ENCODE results near the gene WBP2. TPM values are rescaled to one million over a fixed set of nuclear protein-coding genes. Genes with fewer than 3 reads are reported as not detected.
"Not testable (repeated sequence)": the region's sequence is repeated elsewhere in the genome, so short reads cannot be mapped to it uniquely, and the experiment has no call there.

The WBP2 gene
- total RNA-seq, 4 donors from 2014 or later: 27.7 to 75.1 (median 56.8) TPM

DNA sequence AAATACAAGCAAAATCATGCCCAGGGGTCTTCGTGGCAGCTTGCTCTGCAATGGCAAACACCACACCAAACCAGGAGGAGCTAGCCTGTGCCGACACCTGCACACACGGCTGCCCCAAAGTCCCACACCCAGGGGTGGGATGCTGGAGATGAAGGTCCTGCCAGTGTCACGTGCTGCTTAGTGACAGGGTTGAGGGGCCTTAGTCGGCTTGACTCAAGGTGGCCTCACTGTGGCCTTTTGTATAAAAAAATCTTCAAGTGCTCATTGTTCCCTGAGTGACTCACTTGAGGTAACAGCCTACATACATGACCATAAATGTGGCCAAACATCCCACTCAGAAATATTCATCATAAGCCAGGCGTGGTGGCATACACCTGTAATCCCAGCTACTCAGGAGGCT is 34.3 kb upstream of the WBP2 start:
- Histone ChIP-seq H3K36me3 (no peaks in the 10 kb centered on the region), H3K27ac (no peak overlapping the region), H3K4me1 (peaks cover under 1 to 5% (median 3%) of the 10 kb centered on the region in 4 donors), H3K9me3 (no peaks in the 10 kb centered on the region), H3K27me3 (no peaks in the 10 kb centered on the region), H3K4me3 (no peak overlapping the region)
- intact Hi-C loops (cut with DNase I; ENCODE audit: low total_unique reads): no loop called here
- 74 to 100% methylated on average over 1 to 6 of the region's 6 CpGs for WGBS, 2 donors (ENCODE audit: low coverage in 1 of 2)
- in situ Hi-C loops (cut with MboI; ENCODE audit: low pct_ligation_motif_present in 1 of 4, low pct_unique_long_range_greater_than_20kb in 1 of 4, low sequenced_read_pairs in 3 of 4): loop anchor here in 1 of 4 donors (25.0 kb wide), 1 partner anchor 127 kb away; the partner anchor contains the start of gene GALK1
- DNase-seq: no peak
- TF ChIP-seq POLR2AphosphoS5 (IDR thresholded peaks at IDR 0.05): no peak
- TF ChIP-seq, protein P1, sequence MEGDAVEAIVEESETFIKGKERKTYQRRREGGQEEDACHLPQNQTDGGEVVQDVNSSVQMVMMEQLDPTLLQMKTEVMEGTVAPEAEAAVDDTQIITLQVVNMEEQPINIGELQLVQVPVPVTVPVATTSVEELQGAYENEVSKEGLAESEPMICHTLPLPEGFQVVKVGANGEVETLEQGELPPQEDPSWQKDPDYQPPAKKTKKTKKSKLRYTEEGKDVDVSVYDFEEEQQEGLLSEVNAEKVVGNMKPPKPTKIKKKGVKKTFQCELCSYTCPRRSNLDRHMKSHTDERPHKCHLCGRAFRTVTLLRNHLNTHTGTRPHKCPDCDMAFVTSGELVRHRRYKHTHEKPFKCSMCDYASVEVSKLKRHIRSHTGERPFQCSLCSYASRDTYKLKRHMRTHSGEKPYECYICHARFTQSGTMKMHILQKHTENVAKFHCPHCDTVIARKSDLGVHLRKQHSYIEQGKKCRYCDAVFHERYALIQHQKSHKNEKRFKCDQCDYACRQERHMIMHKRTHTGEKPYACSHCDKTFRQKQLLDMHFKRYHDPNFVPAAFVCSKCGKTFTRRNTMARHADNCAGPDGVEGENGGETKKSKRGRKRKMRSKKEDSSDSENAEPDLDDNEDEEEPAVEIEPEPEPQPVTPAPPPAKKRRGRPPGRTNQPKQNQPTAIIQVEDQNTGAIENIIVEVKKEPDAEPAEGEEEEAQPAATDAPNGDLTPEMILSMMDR (IDR thresholded peaks at IDR 0.05): no peak

- no peak overlapping the region for H3K27ac ChIP-seq
- H3K27me3 ChIP-seq: no peaks in the 10 kb centered on the region
- no peaks in the 10 kb centered on the region for H3K9me3 ChIP-seq
- TF ChIP-seq POLR2AphosphoS5 (IDR thresholded peaks at IDR 0.05) (no peak), POLR2A (IDR thresholded peaks at IDR 0.05) (no peak)
- TF ChIP-seq, protein P1 (IDR thresholded peaks at IDR 0.05): no peak
- no peaks in the 10 kb centered on the region for H3K36me3 ChIP-seq
- intact Hi-C loops (cut with DNase I; ENCODE audit: low total_unique reads): no loop called here
- 78 to 92% methylated on average over 4 to 5 of the region's 6 CpGs for WGBS, 2 donors (ENCODE audit: low coverage in 1 of 2)
- DNase-seq: no peak
- no peaks in the 10 kb centered on the region for H3K4me1 ChIP-seq
- in situ Hi-C loops (cut with MboI; ENCODE audit: low pct_ligation_motif_present in 1 of 4, low pct_unique_long_range_greater_than_20kb in 1 of 4, low sequenced_read_pairs in 3 of 4): loop anchor here in 1 of 4 donors (25.0 kb wide), 1 partner anchor 126 kb away; the partner anchor contains the start of gene GALK1
- no peak overlapping the region for H3K4me3 ChIP-seq
Measured at GRCh38 chr17:75888484-75888883, 33.3 kb upstream of the WBP2 start.

- H3K27me3 ChIP-seq; H3K27ac ChIP-seq; H3K4me3 ChIP-seq; DNase-seq; H3K9me3 ChIP-seq; intact Hi-C loops (cut with DNase I; ENCODE audit: low total_unique reads); H3K36me3 ChIP-seq; H3K4me1 ChIP-seq: not testable (repeated sequence)
- in situ Hi-C loops (cut with MboI; ENCODE audit: low pct_ligation_motif_present in 1 of 4, low pct_unique_long_range_greater_than_20kb in 1 of 4, low sequenced_read_pairs in 3 of 4): loop anchor here in 1 of 4 donors (25.0 kb wide), 1 partner anchor 124 kb away; the partner anchor contains the start of gene GALK1
- 76 to 93% methylated on average over 3 to 9 of the region's 9 CpGs for WGBS, 2 donors (ENCODE audit: low coverage in 1 of 2)
Measured at GRCh38 chr17:75885860-75886259, 30.7 kb upstream of the WBP2 start.

- no peak overlapping the region for H3K4me3 ChIP-seq
- no peaks in the 10 kb centered on the region for H3K27me3 ChIP-seq
- no peaks in the 10 kb centered on the region for H3K4me1 ChIP-seq
- WGBS, 2 donors (ENCODE audit: low coverage in 1 of 2): 67 to 75% methylated on average over 3 to 8 of the region's 8 CpGs
- no peaks in the 10 kb centered on the region for H3K9me3 ChIP-seq
- TF ChIP-seq EP300 (IDR thresholded peaks at IDR 0.05; ENCODE audit: low read depth) (no peak), POLR2A (IDR thresholded peaks at IDR 0.05) (no peak), POLR2AphosphoS5 (IDR thresholded peaks at IDR 0.05) (no peak)
- TF ChIP-seq, protein P1 (IDR thresholded peaks at IDR 0.05): no peak
- DNase-seq: no peak
- intact Hi-C loops (cut with DNase I; ENCODE audit: low total_unique reads) (no loop called here), in situ Hi-C loops (cut with MboI; ENCODE audit: low pct_ligation_motif_present in 1 of 4, low pct_unique_long_range_greater_than_20kb in 1 of 4, low sequenced_read_pairs in 3 of 4) (loop anchor here in 1 of 4 donors (25.0 kb wide), 1 partner anchor 123 kb away; the partner anchor contains the start of gene GALK1)
- no peak overlapping the region for H3K27ac ChIP-seq
- no peaks in the 10 kb centered on the region for H3K36me3 ChIP-seq
Measured at GRCh38 chr17:75885431-75885830, 30.3 kb upstream of the WBP2 start.

Measured in transverse colon (tissue), 4 donors.